NCI-H460 (cell line): ENCODE measurements around the gene TRPM3. TPM values are rescaled to one million over a fixed set of nuclear protein-coding genes. Genes with fewer than 3 reads are reported as not detected.

ENCODE experiments used
- DNase-seq: peaks from one replicate; pipeline ENCODE4 v3.0.0-alpha.2; 2016; ENCODE audit warnings: low read depth; ENCODE audit errors: extremely low read depth
- total RNA-seq: library from RNA; depleted of rRNA; stranded (reverse); fragments of >200 nt; shearing (Covaris generic); gene quantifications from 2 replicates; pipeline ENCODE4 v1.2.3, GENCODE V29; 2014

TRPM3 gene
- total RNA-seq, 1 experiment from 2014 or later, result 1.7 TPM

- no peak for DNase-seq
Observed at GRCh38 chr9:71105192-71105591, 16.2 kb downstream of the TRPM3 start.

GRCh38 chr9:71098801-71099200, 22.6 kb downstream of the TRPM3 start:
- no peak for DNase-seq

GRCh38 chr9:71097671-71098070, 23.8 kb downstream of the TRPM3 start:
- no peak for DNase-seq

- no peak for DNase-seq
Observed at GRCh38 chr9:71096421-71097108, 24.9 kb downstream of the TRPM3 start.

GRCh38 chr9:71094708-71095251, 26.6 kb downstream of the TRPM3 start:
- DNase-seq, result no peak

GRCh38 chr9:71090896-71091295, 30.5 kb downstream of the TRPM3 start:
- DNase-seq, result no peak

- no peak for DNase-seq
Observed at GRCh38 chr9:71079451-71079850, 42.0 kb downstream of the TRPM3 start.

- DNase-seq, result no peak
Observed at GRCh38 chr9:71076096-71076495, 45.3 kb downstream of the TRPM3 start.

DNA sequence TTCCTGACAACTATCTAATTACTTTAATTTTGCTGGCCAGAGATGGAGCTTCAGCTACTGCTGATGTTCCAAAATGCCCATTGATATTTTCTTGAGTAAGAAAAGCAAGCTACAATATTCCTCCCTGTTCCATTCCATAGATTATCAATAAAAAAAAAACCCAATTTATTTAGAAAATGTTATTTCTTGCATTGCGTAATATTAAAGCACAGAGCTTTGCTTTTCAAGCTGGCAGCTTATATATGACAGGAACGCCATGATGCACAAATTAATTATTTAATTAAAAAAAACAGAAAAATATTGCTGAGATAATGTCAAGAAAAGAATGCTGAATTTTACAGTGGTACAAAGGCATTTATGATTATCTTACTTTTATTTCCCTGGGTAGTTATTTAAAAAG, 47.9 kb downstream of the TRPM3 start:
- no peak for DNase-seq

GRCh38 chr9:71072587-71072986, 48.8 kb downstream of the TRPM3 start:
- DNase-seq, result no peak

GRCh38 chr9:71071633-71072032, 49.8 kb downstream of the TRPM3 start:
- DNase-seq, result no peak

GRCh38 chr9:71058660-71059059, 62.8 kb downstream of the TRPM3 start:
- DNase-seq, result no peak

GRCh38 chr9:71052287-71052686, 69.1 kb downstream of the TRPM3 start:
- no peak for DNase-seq

DNA sequence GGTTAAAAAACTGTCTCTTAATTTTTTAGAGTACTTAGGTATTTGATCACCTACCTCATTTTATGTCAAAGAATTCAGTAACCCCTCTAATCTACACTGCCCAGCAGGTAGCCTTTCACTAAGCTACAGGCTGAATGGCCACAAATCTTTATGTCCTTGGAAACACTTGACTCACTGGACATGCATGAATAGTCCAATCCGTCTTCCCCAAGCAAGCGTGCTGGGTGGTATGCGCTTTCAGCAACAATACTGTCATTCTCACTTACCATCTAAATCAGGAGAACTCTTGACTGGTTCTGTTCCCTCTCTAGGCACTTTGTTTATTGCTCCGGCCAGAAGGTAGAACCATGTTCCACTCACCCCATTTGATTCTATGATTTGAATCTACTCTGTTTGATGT, 73.1 kb downstream of the TRPM3 start:
- DNase-seq, result no peak

DNA sequence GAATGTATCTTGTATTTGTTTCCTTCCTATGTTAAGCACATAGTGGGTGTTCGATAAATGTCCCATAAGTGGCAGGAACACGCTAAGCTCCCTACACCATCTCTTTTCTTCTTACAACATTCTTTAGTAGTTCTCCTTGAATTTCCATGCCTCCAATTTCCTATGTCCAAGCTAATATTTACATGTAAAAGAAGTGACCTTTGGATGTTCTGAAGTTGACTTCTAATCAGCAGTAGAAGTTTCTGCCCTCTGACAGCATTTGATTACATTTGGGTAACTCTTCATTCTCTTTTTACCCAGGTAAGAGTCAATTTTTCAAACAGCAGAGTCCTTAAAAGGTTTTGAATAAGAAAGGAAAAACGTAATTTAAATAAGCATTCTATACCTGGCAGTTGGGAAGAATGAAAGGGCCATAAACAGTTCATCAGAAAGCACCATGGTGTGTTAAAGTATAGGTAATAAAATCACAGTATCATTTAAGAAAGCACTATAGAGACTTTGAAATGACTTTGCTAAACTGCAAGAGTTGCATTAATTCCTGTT, 78.9 kb downstream of the TRPM3 start:
- DNase-seq, result no peak

DNA sequence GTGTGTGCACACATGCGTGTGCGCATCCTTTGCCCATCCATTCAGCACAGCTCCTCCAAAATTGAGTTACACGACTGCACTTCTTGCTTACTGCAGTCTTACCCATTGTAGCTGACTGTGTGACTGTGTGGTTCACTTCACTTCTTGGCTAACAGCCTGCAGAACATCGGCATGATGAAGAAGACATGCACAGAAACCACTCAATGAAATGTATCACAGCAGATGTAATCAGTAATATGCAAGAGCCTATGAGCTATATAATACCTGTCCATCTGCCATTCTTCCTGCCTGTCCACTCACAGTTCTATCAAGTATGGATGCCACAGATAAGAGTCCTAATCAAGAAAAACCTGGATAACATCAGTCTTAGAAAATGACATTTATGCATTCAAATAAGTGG, 83.9 kb downstream of the TRPM3 start:
- DNase-seq, result no peak

- DNase-seq, result no peak
Observed at GRCh38 chr9:71036501-71036900, 84.9 kb downstream of the TRPM3 start.

GRCh38 chr9:71032779-71033178, 88.6 kb downstream of the TRPM3 start:
- no peak for DNase-seq

DNA sequence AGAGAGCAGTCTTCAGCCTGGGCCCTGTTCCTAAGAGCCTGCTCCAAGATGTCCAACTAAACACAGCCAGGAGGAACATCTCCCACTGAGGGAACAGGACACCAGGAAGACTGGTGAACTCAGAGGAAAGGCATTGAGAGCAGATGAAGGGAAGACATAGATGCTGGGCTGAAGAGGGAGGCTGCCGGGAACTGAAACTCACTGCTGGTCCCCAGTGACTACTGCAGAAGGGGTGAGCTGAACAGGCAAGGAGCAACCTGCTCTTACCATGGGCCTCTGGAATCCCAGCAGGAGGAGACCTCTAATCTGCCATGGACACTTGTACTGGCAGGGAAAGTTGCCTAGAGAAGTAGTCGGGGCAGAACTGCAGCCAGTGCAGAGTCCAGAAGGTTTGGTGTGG, 95.7 kb downstream of the TRPM3 start:
- no peak for DNase-seq

DNA sequence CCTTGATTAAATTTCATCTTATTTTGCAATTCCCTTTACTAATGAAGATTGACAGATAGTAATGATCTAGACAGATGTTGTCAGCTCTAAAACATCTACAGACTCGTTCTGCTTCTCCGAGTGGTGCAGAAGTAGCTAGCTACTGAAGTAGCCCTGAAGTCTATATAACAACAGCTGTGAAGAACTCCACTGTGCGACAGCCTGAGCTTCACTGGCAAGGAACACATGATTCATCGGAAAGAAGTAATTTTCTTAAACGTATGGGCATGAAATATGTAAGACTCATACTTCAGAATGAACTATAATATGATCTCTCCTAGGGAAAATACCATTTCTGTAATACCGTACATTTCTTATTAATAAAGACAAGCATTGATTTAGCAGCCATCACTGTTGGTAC, 96.2 kb downstream of the TRPM3 start:
- no peak for DNase-seq

DNA sequence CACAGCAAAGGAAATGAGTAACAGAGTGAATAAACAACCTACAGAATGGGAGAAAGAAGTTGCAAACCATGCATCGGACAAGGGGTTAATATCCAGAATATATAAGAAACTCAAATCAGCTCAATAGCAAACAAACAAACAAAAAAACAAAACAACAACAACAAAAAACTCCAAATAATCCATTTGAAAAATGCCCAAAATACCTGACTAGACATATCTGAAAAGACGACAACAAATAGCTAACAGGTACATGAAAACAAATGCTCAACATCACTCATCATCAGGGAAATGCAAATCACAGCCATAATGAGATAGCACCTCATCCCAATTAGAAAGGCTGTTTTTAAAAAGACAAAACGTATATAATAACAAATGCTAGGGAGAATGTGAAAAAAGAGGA, 111.2 kb downstream of the TRPM3 start:
- DNase-seq, result no peak

DNA sequence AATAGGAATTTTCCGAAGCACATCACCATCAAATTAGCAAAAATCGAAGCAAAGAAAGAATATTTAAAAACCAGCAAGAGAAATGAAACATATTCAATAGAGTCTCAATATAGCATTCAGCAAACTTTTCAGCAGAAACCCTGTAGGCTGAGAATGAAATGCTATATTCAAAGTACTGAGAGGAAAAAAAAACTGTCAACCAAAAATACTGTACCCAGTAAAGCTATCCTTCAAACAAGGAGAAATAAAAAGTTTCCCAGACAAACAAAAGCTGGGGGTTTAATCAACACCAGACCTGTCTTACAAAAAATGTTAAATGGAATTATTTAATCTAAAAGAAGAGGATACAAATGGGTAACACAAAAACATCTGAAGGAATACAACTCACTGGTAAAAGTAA, 116.0 kb downstream of the TRPM3 start:
- no peak for DNase-seq

- no peak for DNase-seq
Observed at GRCh38 chr9:71004196-71004595, 117.2 kb downstream of the TRPM3 start.
